ENCODE data around the gene POMT1.
"Not testable (repeated sequence)": the region's sequence is repeated elsewhere in the genome, so short reads cannot be mapped to it uniquely, and the experiment has no call there.

Gene POMT1

GRCh38 chr9:131465401-131465800, 37.3 kb upstream of the POMT1 start:
- no peak for TF ChIP-seq CTCF (conservative IDR thresholded peaks at IDR 0.05; ENCODE audit: control insufficient read depth, insufficient read depth, low read depth, low read length)
- DNase-seq (ENCODE audit: low read depth), result peak; percentile 42
- H3K4me3 ChIP-seq (ENCODE audit: control insufficient read depth, low read depth, low read length), result no peak overlapping the region

- no peak overlapping the region for H3K4me3 ChIP-seq (ENCODE audit: control insufficient read depth, low read depth, low read length)
- DNase-seq (ENCODE audit: low read depth), result no peak
- TF ChIP-seq CTCF (conservative IDR thresholded peaks at IDR 0.05; ENCODE audit: control insufficient read depth, insufficient read depth, low read depth, low read length), result no peak
Measured at GRCh38 chr9:131467214-131467935, 35.3 kb upstream of the POMT1 start.

- no peak for TF ChIP-seq CTCF (conservative IDR thresholded peaks at IDR 0.05; ENCODE audit: control insufficient read depth, insufficient read depth, low read depth, low read length)
- no peak for DNase-seq (ENCODE audit: low read depth)
Measured at GRCh38 chr9:131468031-131468430, 34.7 kb upstream of the POMT1 start.

GRCh38 chr9:131469356-131469755, 33.4 kb upstream of the POMT1 start:
- DNase-seq (ENCODE audit: low read depth), result peak; percentile 83
- no peak overlapping the region for H3K4me3 ChIP-seq (ENCODE audit: control insufficient read depth, low read depth, low read length)
- no peak for TF ChIP-seq CTCF (conservative IDR thresholded peaks at IDR 0.05; ENCODE audit: control insufficient read depth, insufficient read depth, low read depth, low read length)

More at GRCh38 chr9:131468031-131468430, 34.7 kb upstream of the POMT1 start:
- no peak overlapping the region for H3K4me3 ChIP-seq (ENCODE audit: control insufficient read depth, low read depth, low read length)

- no peak for DNase-seq (ENCODE audit: low read depth)
- no peak for TF ChIP-seq CTCF (conservative IDR thresholded peaks at IDR 0.05; ENCODE audit: control insufficient read depth, insufficient read depth, low read depth, low read length)
- H3K4me3 ChIP-seq (ENCODE audit: control insufficient read depth, low read depth, low read length), result no peak overlapping the region
Measured at GRCh38 chr9:131469951-131470350, 32.8 kb upstream of the POMT1 start.

GRCh38 chr9:131470581-131470991, 32.1 kb upstream of the POMT1 start:
- no peak overlapping the region for H3K4me3 ChIP-seq (ENCODE audit: control insufficient read depth, low read depth, low read length)
- no peak for TF ChIP-seq CTCF (conservative IDR thresholded peaks at IDR 0.05; ENCODE audit: control insufficient read depth, insufficient read depth, low read depth, low read length)
- no peak for DNase-seq (ENCODE audit: low read depth)

- not testable (repeated sequence) for H3K4me3 ChIP-seq (ENCODE audit: control insufficient read depth, low read depth, low read length); DNase-seq (ENCODE audit: low read depth)
Measured at GRCh38 chr9:131472085-131472484, 30.6 kb upstream of the POMT1 start.

Data from fibroblast of mammary gland (primary cell).